DMS79 (cell line): ENCODE data around the gene IKZF3.
A peak's percentile ranks its signal among the peaks of the same experiment; 100 is the strongest.
"Not testable (repeated sequence)": the region's sequence is repeated elsewhere in the genome, so short reads cannot be mapped to it uniquely, and the experiment has no call there.

Experiments used
- DNase-seq: peaks from one replicate; lab custom pipeline; 2025; lab: John Stamatoyannopoulos, UW

IKZF3 gene

GRCh38 chr17:39863918-39864746, at the start of gene IKZF3:
TSS of gene IKZF3 (minus strand) at chr17:39864312. CDS start at chr17:39864126, 186 bp downstream.
- peak; percentile 73 for DNase-seq

- DNase-seq, result no peak
Observed at GRCh38 chr17:39908789-39909352, 44.8 kb upstream of the IKZF3 start.

GRCh38 chr17:39904990-39905288, 40.8 kb upstream of the IKZF3 start:
- DNase-seq, result no peak

- no peak for DNase-seq
Observed at GRCh38 chr17:39903158-39903884, 39.2 kb upstream of the IKZF3 start.

- not testable (repeated sequence) for DNase-seq
Observed at GRCh38 chr17:39902027-39902426, 37.9 kb upstream of the IKZF3 start.

- no peak for DNase-seq
Observed at GRCh38 chr17:39899215-39899614, 35.1 kb upstream of the IKZF3 start.

- no peak for DNase-seq
Observed at GRCh38 chr17:39898088-39898487, 34.0 kb upstream of the IKZF3 start.

- DNase-seq, result no peak
Observed at GRCh38 chr17:39894681-39895376, 30.7 kb upstream of the IKZF3 start.

- DNase-seq, result no peak
Observed at GRCh38 chr17:39889200-39889599, 25.1 kb upstream of the IKZF3 start.

GRCh38 chr17:39887078-39887477, 23.0 kb upstream of the IKZF3 start:
- no peak for DNase-seq

- DNase-seq, result not testable (repeated sequence)
Observed at GRCh38 chr17:39886102-39886501, 22.0 kb upstream of the IKZF3 start.

- DNase-seq, result no peak
Observed at GRCh38 chr17:39872751-39873150, 8.6 kb upstream of the IKZF3 start.

- no peak for DNase-seq
Observed at GRCh38 chr17:39871801-39872200, 7.7 kb upstream of the IKZF3 start.

GRCh38 chr17:39870776-39871175, 6.7 kb upstream of the IKZF3 start:
- DNase-seq, result no peak

- DNase-seq, result no peak
Observed at GRCh38 chr17:39868554-39868942, 4.4 kb upstream of the IKZF3 start.

GRCh38 chr17:39867880-39868553, 3.9 kb upstream of the IKZF3 start, which contains the start of gene ZPBP2:
TSS of gene ZPBP2 (plus strand) at chr17:39868202. CDS start at chr17:39868355, 153 bp downstream.
- DNase-seq, result no peak

- no peak for DNase-seq
Observed at GRCh38 chr17:39867084-39867879, 3.2 kb upstream of the IKZF3 start.

- no peak for DNase-seq
Observed at GRCh38 chr17:39866013-39866730, 2.1 kb upstream of the IKZF3 start.

- no peak for DNase-seq
Observed at GRCh38 chr17:39863244-39863917, 731 bp downstream of the IKZF3 start.

GRCh38 chr17:39861235-39861634, 2.9 kb downstream of the IKZF3 start:
- DNase-seq, result no peak
